ENCODE data around the gene ZNF766.

DNA sequence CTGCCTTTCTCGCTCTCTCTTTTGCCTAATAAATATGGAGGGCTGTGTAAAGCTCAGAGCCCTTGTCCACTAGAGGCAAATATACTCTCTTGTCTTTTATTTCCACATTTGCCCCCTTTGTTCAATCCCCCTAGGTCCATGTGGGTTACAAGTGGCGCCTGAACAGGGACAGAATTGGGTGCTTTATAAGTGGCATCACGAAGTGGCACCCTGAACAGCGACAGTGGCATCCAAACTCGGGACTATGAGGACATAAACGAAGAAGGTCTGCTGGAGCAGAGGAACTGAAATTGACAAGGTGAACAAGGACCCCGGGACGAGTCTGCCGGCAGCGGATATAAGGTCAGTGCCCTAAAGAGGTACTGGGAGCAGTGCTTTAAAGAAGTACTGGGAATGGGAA lies 62.4 kb downstream of the ZNF766 start:
- TF ChIP-seq, protein P1, sequence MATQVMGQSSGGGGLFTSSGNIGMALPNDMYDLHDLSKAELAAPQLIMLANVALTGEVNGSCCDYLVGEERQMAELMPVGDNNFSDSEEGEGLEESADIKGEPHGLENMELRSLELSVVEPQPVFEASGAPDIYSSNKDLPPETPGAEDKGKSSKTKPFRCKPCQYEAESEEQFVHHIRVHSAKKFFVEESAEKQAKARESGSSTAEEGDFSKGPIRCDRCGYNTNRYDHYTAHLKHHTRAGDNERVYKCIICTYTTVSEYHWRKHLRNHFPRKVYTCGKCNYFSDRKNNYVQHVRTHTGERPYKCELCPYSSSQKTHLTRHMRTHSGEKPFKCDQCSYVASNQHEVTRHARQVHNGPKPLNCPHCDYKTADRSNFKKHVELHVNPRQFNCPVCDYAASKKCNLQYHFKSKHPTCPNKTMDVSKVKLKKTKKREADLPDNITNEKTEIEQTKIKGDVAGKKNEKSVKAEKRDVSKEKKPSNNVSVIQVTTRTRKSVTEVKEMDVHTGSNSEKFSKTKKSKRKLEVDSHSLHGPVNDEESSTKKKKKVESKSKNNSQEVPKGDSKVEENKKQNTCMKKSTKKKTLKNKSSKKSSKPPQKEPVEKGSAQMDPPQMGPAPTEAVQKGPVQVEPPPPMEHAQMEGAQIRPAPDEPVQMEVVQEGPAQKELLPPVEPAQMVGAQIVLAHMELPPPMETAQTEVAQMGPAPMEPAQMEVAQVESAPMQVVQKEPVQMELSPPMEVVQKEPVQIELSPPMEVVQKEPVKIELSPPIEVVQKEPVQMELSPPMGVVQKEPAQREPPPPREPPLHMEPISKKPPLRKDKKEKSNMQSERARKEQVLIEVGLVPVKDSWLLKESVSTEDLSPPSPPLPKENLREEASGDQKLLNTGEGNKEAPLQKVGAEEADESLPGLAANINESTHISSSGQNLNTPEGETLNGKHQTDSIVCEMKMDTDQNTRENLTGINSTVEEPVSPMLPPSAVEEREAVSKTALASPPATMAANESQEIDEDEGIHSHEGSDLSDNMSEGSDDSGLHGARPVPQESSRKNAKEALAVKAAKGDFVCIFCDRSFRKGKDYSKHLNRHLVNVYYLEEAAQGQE (IDR thresholded peaks at IDR 0.05; ENCODE audit: low read depth): no peak
- TF ChIP-seq CREB1 (IDR thresholded peaks at IDR 0.05; ENCODE audit: low read depth) (no peak), TAF1 (IDR thresholded peaks at IDR 0.05; ENCODE audit: low read depth) (no peak), EP300 (IDR thresholded peaks at IDR 0.05; ENCODE audit: borderline replicate concordance) (no peak), EGR1 (IDR thresholded peaks at IDR 0.05) (no peak), TEAD4 (IDR thresholded peaks at IDR 0.05) (no peak), RAD21 (IDR thresholded peaks at IDR 0.05; ENCODE audit: low read depth) (no peak), YY1 (IDR thresholded peaks at IDR 0.05; ENCODE audit: low read depth) (no peak), CEBPB (IDR thresholded peaks at IDR 0.05) (no peak)
- TF ChIP-seq, protein P2, sequence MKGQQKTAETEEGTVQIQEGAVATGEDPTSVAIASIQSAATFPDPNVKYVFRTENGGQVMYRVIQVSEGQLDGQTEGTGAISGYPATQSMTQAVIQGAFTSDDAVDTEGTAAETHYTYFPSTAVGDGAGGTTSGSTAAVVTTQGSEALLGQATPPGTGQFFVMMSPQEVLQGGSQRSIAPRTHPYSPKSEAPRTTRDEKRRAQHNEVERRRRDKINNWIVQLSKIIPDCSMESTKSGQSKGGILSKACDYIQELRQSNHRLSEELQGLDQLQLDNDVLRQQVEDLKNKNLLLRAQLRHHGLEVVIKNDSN (IDR thresholded peaks at IDR 0.05): no peak
- TF ChIP-seq, protein P3, sequence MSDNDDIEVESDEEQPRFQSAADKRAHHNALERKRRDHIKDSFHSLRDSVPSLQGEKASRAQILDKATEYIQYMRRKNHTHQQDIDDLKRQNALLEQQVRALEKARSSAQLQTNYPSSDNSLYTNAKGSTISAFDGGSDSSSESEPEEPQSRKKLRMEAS (IDR thresholded peaks at IDR 0.05): no peak
